ENCODE data around the gene ENPP7.

Gene ENPP7

GRCh38 chr17:79781012-79781650 lies 50.4 kb downstream of the ENPP7 start:
- TF ChIP-seq CTCF (IDR thresholded peaks at IDR 0.05; ENCODE audit: control extremely low read depth, extremely low read depth, low read depth, missing control alignments) = no peak
- POLR2A ChIA-PET = no interaction called here
- no peak for DNase-seq (ENCODE audit: extremely low spot score)
- CTCF ChIA-PET = interaction anchor here (0.9 kb wide), 1 partner anchor 8 kb away, joined by 3 read pairs; no protein-coding TSS in a partner anchor

GRCh38 chr17:79781736-79782575 lies 51.2 kb downstream of the ENPP7 start:
- DNase-seq (ENCODE audit: extremely low spot score) = no peak
- CTCF ChIA-PET = no interaction called here
- POLR2A ChIA-PET = no interaction called here
- no peak for TF ChIP-seq CTCF (IDR thresholded peaks at IDR 0.05; ENCODE audit: control extremely low read depth, extremely low read depth, low read depth, missing control alignments)

- POLR2A ChIA-PET = no interaction called here
- no peak for TF ChIP-seq CTCF (IDR thresholded peaks at IDR 0.05; ENCODE audit: control extremely low read depth, extremely low read depth, low read depth, missing control alignments)
- CTCF ChIA-PET = interaction anchor here (1.0 kb wide), 1 partner anchor 38 kb away, joined by 3 read pairs; no protein-coding TSS in a partner anchor
- no peak for DNase-seq (ENCODE audit: extremely low spot score)
These were observed 53.1 kb downstream of the ENPP7 start for GRCh38 chr17:79783891-79784290.

- CTCF ChIA-PET = interaction anchor here (1.0 kb wide), 1 partner anchor 38 kb away, joined by 3 read pairs; no protein-coding TSS in a partner anchor
- no peak for TF ChIP-seq CTCF (IDR thresholded peaks at IDR 0.05; ENCODE audit: control extremely low read depth, extremely low read depth, low read depth, missing control alignments)
- POLR2A ChIA-PET = no interaction called here
- DNase-seq (ENCODE audit: extremely low spot score) = no peak
These were observed 53.7 kb downstream of the ENPP7 start for GRCh38 chr17:79784353-79785016.

- POLR2A ChIA-PET = no interaction called here
- TF ChIP-seq CTCF (IDR thresholded peaks at IDR 0.05; ENCODE audit: control extremely low read depth, extremely low read depth, low read depth, missing control alignments) = no peak
- CTCF ChIA-PET = interaction anchor here (1.0 kb wide), 1 partner anchor 39 kb away, joined by 3 read pairs; no protein-coding TSS in a partner anchor
- no peak for DNase-seq (ENCODE audit: extremely low spot score)
These were observed 54.5 kb downstream of the ENPP7 start for GRCh38 chr17:79785017-79785899.

Data from GM10248 (cell line).